ENCODE data around the gene PJVK. TPM values are rescaled to one million over a fixed set of nuclear protein-coding genes. Genes with fewer than 3 reads are reported as not detected.

The PJVK gene
- total and polyA plus RNA-seq, 2 of the 13 experiments (the other 11 are each of a cell fraction or from before 2014, with no cell fraction given), result 1.2 to 2.6 TPM

DNA sequence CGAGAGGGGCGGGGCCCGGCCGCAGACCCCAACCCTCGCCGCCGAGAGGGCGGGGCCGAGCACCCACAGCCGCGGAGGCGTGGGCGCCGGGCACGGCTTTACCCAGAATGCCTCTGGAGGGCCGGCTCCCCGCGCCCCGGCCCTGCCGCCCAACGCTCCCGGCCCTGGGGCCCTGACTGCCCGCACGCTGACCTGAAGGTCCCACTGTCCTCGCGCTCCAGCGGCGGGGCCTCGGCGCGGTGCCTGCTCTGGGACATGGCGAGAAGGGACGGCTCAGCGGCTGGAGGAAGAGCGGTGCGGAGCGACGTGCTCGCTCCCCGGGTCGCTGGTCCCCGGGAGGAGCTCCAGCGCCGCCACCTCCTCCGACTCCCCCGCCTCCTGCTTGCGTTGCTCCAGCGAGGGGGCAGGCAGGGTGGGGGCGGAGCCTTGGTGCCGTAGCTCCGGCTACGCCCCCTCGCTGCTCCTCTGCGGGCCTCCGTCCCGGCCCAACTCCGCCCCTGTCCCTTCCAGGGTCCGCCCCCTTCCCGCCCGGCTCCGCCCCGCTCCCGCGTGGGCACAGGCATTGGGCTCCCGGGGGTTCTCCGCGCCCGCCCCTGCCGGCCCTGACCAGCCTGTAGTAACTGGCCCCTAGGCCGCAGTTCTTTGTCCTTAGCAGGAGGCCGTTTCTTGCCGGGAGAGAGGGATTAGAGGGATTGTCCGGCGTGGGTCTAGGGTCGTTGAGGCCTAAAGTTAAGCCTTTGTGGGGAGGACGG, at the start of gene PJVK, which contains the start of gene PRKRA (continued):
- TF ChIP-seq PAXIP1 (CRISPR knock-in tag; conservative IDR thresholded peaks at IDR 0.05) (peak; percentile 76), ZNF501 (CRISPR knock-in tag; IDR thresholded peaks at IDR 0.05) (peak; percentile 69), CREBL2 (CRISPR knock-in tag; IDR thresholded peaks at IDR 0.05; ENCODE audit: borderline replicate concordance) (no peak; the same call in 1 of the 2 replicates), ZNF296 (CRISPR knock-in tag; conservative IDR thresholded peaks at IDR 0.05) (no peak), ZBTB7A (CRISPR knock-in tag; IDR thresholded peaks at IDR 0.05) (0 out of 2 replicates have a peak, but pooled peaks have one; percentile 35), GRHL1 (CRISPR knock-in tag; conservative IDR thresholded peaks at IDR 0.05) (no peak), ZNF781 (CRISPR knock-in tag; IDR thresholded peaks at IDR 0.05; ENCODE audit: borderline replicate concordance, not compliant biosample characterization) (no peak), ATF1 (CRISPR knock-in tag; IDR thresholded peaks at IDR 0.05) (no peak), ZNF569 (CRISPR knock-in tag; IDR thresholded peaks at IDR 0.05; ENCODE audit: borderline replicate concordance) (peak; percentile 71; the same call in 1 of the 2 replicates), ZNF34 (CRISPR knock-in tag; IDR thresholded peaks at IDR 0.05; ENCODE audit: borderline replicate concordance) (peak; percentile 90), TOE1 (CRISPR knock-in tag; IDR thresholded peaks at IDR 0.05) (0 out of 2 replicates have a peak, but pooled peaks have one; percentile 53), ZNF12 (CRISPR knock-in tag; IDR thresholded peaks at IDR 0.05) (peak; percentile 80), HOXA7 (CRISPR knock-in tag; IDR thresholded peaks at IDR 0.05) (no peak), MAFK (conservative IDR thresholded peaks at IDR 0.05 in 1 of 2, IDR thresholded peaks at IDR 0.05 in 1 of 2; ENCODE audit: low read length in 2 of 2) (no peak), MIXL1 (CRISPR knock-in tag; IDR thresholded peaks at IDR 0.05) (peak; percentile 63; the same call in 1 of the 2 replicates), SP2 (CRISPR knock-in tag; IDR thresholded peaks at IDR 0.05) (no peak; the same call in 1 of the 2 replicates), ZEB1 (IDR thresholded peaks at IDR 0.05; ENCODE audit: insufficient replicate concordance, low read depth) (no peak), ZNF484 (CRISPR knock-in tag; IDR thresholded peaks at IDR 0.05; ENCODE audit: borderline replicate concordance, low read depth) (0 out of 2 replicates have a peak, but pooled peaks have one; percentile 67), ZNF446 (CRISPR knock-in tag; IDR thresholded peaks at IDR 0.05) (peak; percentile 1; the same call in 1 of the 2 replicates)
- TF ChIP-seq, protein P1, sequence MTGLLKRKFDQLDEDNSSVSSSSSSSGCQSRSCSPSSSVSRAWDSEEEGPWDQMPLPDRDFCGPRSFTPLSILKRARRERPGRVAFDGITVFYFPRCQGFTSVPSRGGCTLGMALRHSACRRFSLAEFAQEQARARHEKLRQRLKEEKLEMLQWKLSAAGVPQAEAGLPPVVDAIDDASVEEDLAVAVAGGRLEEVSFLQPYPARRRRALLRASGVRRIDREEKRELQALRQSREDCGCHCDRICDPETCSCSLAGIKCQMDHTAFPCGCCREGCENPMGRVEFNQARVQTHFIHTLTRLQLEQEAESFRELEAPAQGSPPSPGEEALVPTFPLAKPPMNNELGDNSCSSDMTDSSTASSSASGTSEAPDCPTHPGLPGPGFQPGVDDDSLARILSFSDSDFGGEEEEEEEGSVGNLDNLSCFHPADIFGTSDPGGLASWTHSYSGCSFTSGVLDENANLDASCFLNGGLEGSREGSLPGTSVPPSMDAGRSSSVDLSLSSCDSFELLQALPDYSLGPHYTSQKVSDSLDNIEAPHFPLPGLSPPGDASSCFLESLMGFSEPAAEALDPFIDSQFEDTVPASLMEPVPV (CRISPR knock-in tag; IDR thresholded peaks at IDR 0.05), result peak; percentile 80
- TF ChIP-seq, protein P2, sequence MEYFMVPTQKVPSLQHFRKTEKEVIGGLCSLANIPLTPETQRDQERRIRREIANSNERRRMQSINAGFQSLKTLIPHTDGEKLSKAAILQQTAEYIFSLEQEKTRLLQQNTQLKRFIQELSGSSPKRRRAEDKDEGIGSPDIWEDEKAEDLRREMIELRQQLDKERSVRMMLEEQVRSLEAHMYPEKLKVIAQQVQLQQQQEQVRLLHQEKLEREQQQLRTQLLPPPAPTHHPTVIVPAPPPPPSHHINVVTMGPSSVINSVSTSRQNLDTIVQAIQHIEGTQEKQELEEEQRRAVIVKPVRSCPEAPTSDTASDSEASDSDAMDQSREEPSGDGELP (IDR thresholded peaks at IDR 0.05; ENCODE audit: borderline replicate concordance, low read depth), result no peak; the same call in none of the 2 replicates
